ENCODE measurements around the gene SCAMP5.

GRCh38 chr15:74995779-74996765, 709 bp downstream of the SCAMP5 start:
- TF ChIP-seq POLR2AphosphoS5 (IDR thresholded peaks at IDR 0.05; ENCODE audit: borderline replicate concordance, low read depth, low read length) (no peak), EZH2 (IDR thresholded peaks at IDR 0.05) (no peak)
